GM18508 (cell line): ENCODE data around the gene CD82.
"Not testable (repeated sequence)": the region's sequence is repeated elsewhere in the genome, so short reads cannot be mapped to it uniquely, and the experiment has no call there.

Experiments used
- ATAC-seq: cut with Tn5 transposase; IDR thresholded peaks from one replicate; pipeline ENCODE4 v1.9.1; 2021; ENCODE audit warnings: moderate number of reproducible peaks; ENCODE audit not compliant: insufficient read depth, unreplicated experiment

CD82 gene

GRCh38 chr11:44652901-44653644, 87.6 kb downstream of the CD82 start:
- ATAC-seq, result no peak

GRCh38 chr11:44654057-44654456, 88.6 kb downstream of the CD82 start:
- ATAC-seq, result no peak

- no peak for ATAC-seq
Measured at GRCh38 chr11:44654596-44654995, 89.1 kb downstream of the CD82 start.

- ATAC-seq, result no peak
Measured at GRCh38 chr11:44657836-44658505, 92.5 kb downstream of the CD82 start.

- no peak for ATAC-seq
Measured at GRCh38 chr11:44658506-44658850, 93.0 kb downstream of the CD82 start.

- no peak for ATAC-seq
Measured at GRCh38 chr11:44659641-44660040, 94.2 kb downstream of the CD82 start.

GRCh38 chr11:44660535-44660934, 95.1 kb downstream of the CD82 start:
- ATAC-seq, result not testable (repeated sequence)

GRCh38 chr11:44661311-44661717, 95.9 kb downstream of the CD82 start:
- ATAC-seq, result no peak
